Prostate gland (tissue), 2 donors: Measurements from ENCODE around the gene ESF1. TPM values are rescaled to one million over a fixed set of nuclear protein-coding genes. Genes with fewer than 3 reads are reported as not detected.

ENCODE experiments used
- DNase-seq: peaks from one replicate; pipeline ENCODE4 v3.0.0-alpha.2; 2019; ENCODE audit warnings: low spot score
- H3K27ac ChIP-seq, 2 donors: fragments of 200-600 bp; sonication (generic); 2 replicates each; pipeline ENCODE4 v1.5.1; 2017 to 2019
- H3K27me3 ChIP-seq: fragments of 200-600 bp; sonication (generic); replicated peaks from 2 replicates; pipeline ENCODE4 v1.5.1; 2019; ENCODE audit not compliant: insufficient read depth
- H3K36me3 ChIP-seq, 2 donors: fragments of 200-600 bp; sonication (generic); 1 replicate in 1 of 2; 2 replicates in 1 of 2; pipeline versions ENCODE4 v1.5.1 to v1.8.1; 2017 to 2019
- H3K4me1 ChIP-seq: fragments of 200-600 bp; sonication (generic); replicated peaks from 2 replicates; pipeline ENCODE4 v1.5.1; 2019
- H3K4me3 ChIP-seq, 2 donors: fragments of 200-600 bp; sonication (generic); 2 replicates each; pipeline ENCODE4 v1.5.1; 2017 to 2019
- H3K9me3 ChIP-seq: fragments of 200-600 bp; sonication (generic); 2 replicates; pipeline ENCODE4 v1.5.1; 2017
- CTCF ChIP-seq, 4 experiments: fragments of 200-600 bp in 2 of 4; fragments of 450-650 bp in 2 of 4; sonication (generic) in 2 of 4; IDR thresholded peaks; 1 replicate in 3 of 4; 2 replicates in 1 of 4; pipeline ENCODE4 v1.5.1; 2016 to 2019; ENCODE audit warnings: antibody characterized with exemption in 4 of 4, mild to moderate bottlenecking in 2 of 4, moderate library complexity in 2 of 4
- POLR2A ChIP-seq: fragments of 450-650 bp; IDR thresholded peaks from one replicate; pipeline ENCODE4 v1.6.1; 2016; ENCODE audit warnings: antibody characterized with exemption, mild to moderate bottlenecking
- POLR2AphosphoS5 ChIP-seq: sonication (generic); formaldehyde crosslinking; IDR thresholded peaks from one replicate; pipeline ENCODE4 v1.6.1; 2017; ENCODE audit warnings: antibody characterized with exemption
- WGBS: methylation state at CpG from one replicate; pipeline ENCODE4 v1.1.5; 2018; 5-methylcytosine and 5-hydroxymethylcytosine counted together
- intact Hi-C: fragments of 100-400 bp; cut with DNase I; formaldehyde crosslinking; loops from one replicate; pipeline ENCODE4 v1.14.2; 2022
- total RNA-seq, 2 donors: library from RNA; depleted of rRNA; stranded (reverse); fragments of >200 nt; gene quantifications; one replicate each; pipeline ENCODE4 v1.1.0, GENCODE V29; 2016

The ESF1 gene
- total RNA-seq, 2 donors from 2014 or later = 6.2 to 13.3 TPM

GRCh38 chr20:13687815-13688214 lies 96.9 kb downstream of the ESF1 start:
- Histone ChIP-seq H3K9me3 (no peaks in the 10 kb centered on the region), H3K4me3 (no peak overlapping the region), H3K4me1 (no peaks in the 10 kb centered on the region), H3K36me3 (no peaks in the 10 kb centered on the region), H3K27ac (no peak overlapping the region), H3K27me3 (no peaks in the 10 kb centered on the region)
- DNase-seq = no peak
- 65% methylated on average over 3 of the region's 3 CpGs for WGBS
- intact Hi-C loops = no loop called here
- TF ChIP-seq CTCF (IDR thresholded peaks at IDR 0.05) (no peak), POLR2AphosphoS5 (no peak), POLR2A (no peak)

DNA sequence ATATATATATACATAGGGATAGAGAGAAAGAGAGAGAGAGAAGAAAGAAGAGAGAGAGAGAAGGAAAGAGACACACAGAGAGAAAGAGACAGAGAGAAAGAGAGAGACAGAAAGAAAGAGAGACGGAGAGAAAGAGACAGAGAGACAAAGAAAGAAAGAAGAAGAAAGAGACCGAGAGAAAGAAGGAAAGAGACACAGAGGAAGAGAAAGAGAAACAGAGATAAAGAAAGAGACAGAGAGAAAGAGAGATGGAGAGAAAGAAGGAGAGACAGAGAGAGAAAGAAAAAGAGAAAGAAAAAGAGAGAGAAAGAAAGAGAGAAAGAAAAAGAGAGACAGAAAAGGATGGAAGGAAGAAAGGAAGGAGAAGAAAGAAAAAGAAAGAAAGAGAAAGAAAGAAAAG lies 99.1 kb downstream of the ESF1 start:
- Histone ChIP-seq H3K4me3 (no peak overlapping the region), H3K27me3 (no peaks in the 10 kb centered on the region), H3K27ac (no peak overlapping the region), H3K9me3 (no peaks in the 10 kb centered on the region), H3K36me3 (no peaks in the 10 kb centered on the region), H3K4me1 (no peaks in the 10 kb centered on the region)
- 100% methylated on average over 2 of the region's 2 CpGs for WGBS
- intact Hi-C loops = no loop called here
- DNase-seq = no peak
- TF ChIP-seq POLR2AphosphoS5 (no peak), POLR2A (no peak), CTCF (IDR thresholded peaks at IDR 0.05) (no peak)

- H3K9me3 ChIP-seq = no peaks in the 10 kb centered on the region
- no peaks in the 10 kb centered on the region for H3K27me3 ChIP-seq
- DNase-seq = no peak
- H3K27ac ChIP-seq = no peak overlapping the region
- no peak overlapping the region for H3K4me3 ChIP-seq
- H3K36me3 ChIP-seq = no peaks in the 10 kb centered on the region
- TF ChIP-seq POLR2A (no peak), POLR2AphosphoS5 (no peak), CTCF (IDR thresholded peaks at IDR 0.05) (no peak)
- no peaks in the 10 kb centered on the region for H3K4me1 ChIP-seq
- 86% methylated on average over 5 of the region's 5 CpGs for WGBS
- intact Hi-C loops = no loop called here
These were observed 100.0 kb downstream of the ESF1 start for GRCh38 chr20:13684566-13685222.

DNA sequence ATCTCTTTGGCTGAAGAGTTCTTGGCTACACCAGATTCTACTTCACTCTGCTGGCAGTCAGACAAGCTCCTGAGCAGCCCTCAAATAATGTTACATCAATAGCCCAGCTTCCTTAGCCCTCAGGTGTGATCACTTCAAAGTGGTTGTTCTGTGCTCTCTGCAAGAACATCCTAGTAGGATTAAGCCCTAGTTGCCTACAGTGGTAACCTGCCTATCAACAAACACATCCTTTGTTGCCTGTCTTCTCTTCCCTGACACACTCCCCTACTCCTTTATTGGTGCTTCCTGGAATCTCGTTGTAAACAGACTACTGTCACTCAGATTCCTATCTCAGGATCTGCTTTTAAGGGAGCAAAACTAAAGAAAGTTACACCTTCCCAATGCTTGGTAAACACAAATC lies 100.9 kb downstream of the ESF1 start:
- TF ChIP-seq CTCF (IDR thresholded peaks at IDR 0.05) (no peak), POLR2AphosphoS5 (no peak), POLR2A (no peak)
- 21% methylated on average over 1 of the region's 1 CpG for WGBS
- no peak for DNase-seq

More for the DNA sequence above, 100.9 kb downstream of the ESF1 start:
- Histone ChIP-seq H3K4me1 (no peaks in the 10 kb centered on the region), H3K36me3 (no peaks in the 10 kb centered on the region), H3K4me3 (no peak overlapping the region), H3K27ac (no peak overlapping the region), H3K9me3 (no peaks in the 10 kb centered on the region), H3K27me3 (no peaks in the 10 kb centered on the region)
- intact Hi-C loops = no loop called here
